ENCODE results near the gene TCEANC2. TPM values are rescaled to one million over a fixed set of nuclear protein-coding genes. Genes with fewer than 3 reads are reported as not detected.
A peak's percentile ranks its signal among the peaks of the same experiment; 100 is the strongest.
"Not testable (repeated sequence)": the region's sequence is repeated elsewhere in the genome, so short reads cannot be mapped to it uniquely, and the experiment has no call there.

TCEANC2 gene
- total RNA-seq = 10 to 100 TPM; 13.0 TPM

GRCh38 chr1:54052934-54053744 lies at the start of gene TCEANC2, which contains the start of gene TMEM59:
Gene TCEANC2, plus strand, starts transcription at chr1:54053608. Its CDS starts 815 bp downstream, at chr1:54054423.
Gene TMEM59, minus strand, starts transcription at chr1:54053204. Its CDS starts 16 bp downstream, at chr1:54053188.
- Mint-ChIP-seq H3K4me3 (no peak within 1 kb of the TSS), H3K4me1 (ENCODE audit: low read depth) (peaks cover 37% of the 10 kb centered on the region), H3K27ac (no peak within 1 kb of the TSS), H3K27me3 (ENCODE audit: low read depth) (no peaks in the 10 kb centered on the region), H3K36me3 (ENCODE audit: low read depth) (peaks cover 18% of the 10 kb centered on the region), H3K9me3 (no peaks in the 10 kb centered on the region)
- peak; percentile 99 for DNase-seq
- intact Hi-C loops (cut with micrococcal nuclease) = loop anchor here (1.0 to 2.0 kb wide), 15 partner anchors 64 to 834 kb away; partner anchors contain the start of genes CYB5RL, DHCR24, LRRC42 and MAGOH
- CTCF ChIA-PET = interaction anchor here (0.6 to 2.0 kb wide), 4 partner anchors 24 to 623 kb away, joined by 3 to 7 read pairs (median 3); no protein-coding TSS in a partner anchor

- H3K27ac Mint-ChIP-seq; intact Hi-C loops (cut with micrococcal nuclease); H3K9me3 Mint-ChIP-seq; H3K4me3 Mint-ChIP-seq; CTCF ChIA-PET; H3K36me3 Mint-ChIP-seq (ENCODE audit: low read depth); H3K27me3 Mint-ChIP-seq (ENCODE audit: low read depth); H3K4me1 Mint-ChIP-seq (ENCODE audit: low read depth); DNase-seq: not testable (repeated sequence)
Measured at GRCh38 chr1:54003750-54004480, 49.5 kb upstream of the TCEANC2 start.

- Mint-ChIP-seq H3K27me3 (ENCODE audit: low read depth) (no peaks in the 10 kb centered on the region), H3K9me3 (no peaks in the 10 kb centered on the region), H3K27ac (no peak overlapping the region), H3K36me3 (ENCODE audit: low read depth) (no peaks in the 10 kb centered on the region), H3K4me1 (ENCODE audit: low read depth) (no peaks in the 10 kb centered on the region), H3K4me3 (no peak overlapping the region)
- CTCF ChIA-PET = no interaction called here
- no peak for DNase-seq
- intact Hi-C loops (cut with micrococcal nuclease) = no loop called here
Measured at GRCh38 chr1:54004481-54005049, 48.8 kb upstream of the TCEANC2 start.

- Mint-ChIP-seq H3K27ac (no peak overlapping the region), H3K36me3 (ENCODE audit: low read depth) (no peaks in the 10 kb centered on the region), H3K9me3 (no peaks in the 10 kb centered on the region), H3K27me3 (ENCODE audit: low read depth) (peaks cover under 1% of the 10 kb centered on the region), H3K4me3 (no peak overlapping the region), H3K4me1 (ENCODE audit: low read depth) (no peaks in the 10 kb centered on the region)
- intact Hi-C loops (cut with micrococcal nuclease) = no loop called here
- CTCF ChIA-PET = interaction anchor here (0.6 kb wide), 1 partner anchor 615 kb away, joined by 3 read pairs; no protein-coding TSS in a partner anchor
- DNase-seq = no peak
Measured at GRCh38 chr1:54006508-54006907, 46.9 kb upstream of the TCEANC2 start.

- H3K9me3 Mint-ChIP-seq = no peaks in the 10 kb centered on the region
- H3K4me1 Mint-ChIP-seq (ENCODE audit: low read depth) = no peaks in the 10 kb centered on the region
- intact Hi-C loops (cut with micrococcal nuclease) = no loop called here
- no peak overlapping the region for H3K4me3 Mint-ChIP-seq
- CTCF ChIA-PET = interaction anchor here (0.9 kb wide), 1 partner anchor 147 kb away, joined by 3 read pairs; no protein-coding TSS in a partner anchor
- H3K36me3 Mint-ChIP-seq (ENCODE audit: low read depth) = no peaks in the 10 kb centered on the region
- H3K27me3 Mint-ChIP-seq (ENCODE audit: low read depth) = peaks cover 4% of the 10 kb centered on the region
- H3K27ac Mint-ChIP-seq = no peak overlapping the region
- DNase-seq = no peak
Measured at GRCh38 chr1:54007613-54008012, 45.8 kb upstream of the TCEANC2 start.

- intact Hi-C loops (cut with micrococcal nuclease) = no loop called here
- no peak overlapping the region for H3K4me3 Mint-ChIP-seq
- H3K36me3 Mint-ChIP-seq (ENCODE audit: low read depth) = no peaks in the 10 kb centered on the region
- CTCF ChIA-PET = no interaction called here
- no peak overlapping the region for H3K27ac Mint-ChIP-seq
- no peak for DNase-seq
- H3K9me3 Mint-ChIP-seq = no peaks in the 10 kb centered on the region
- H3K27me3 Mint-ChIP-seq (ENCODE audit: low read depth) = peaks cover 4% of the 10 kb centered on the region
- H3K4me1 Mint-ChIP-seq (ENCODE audit: low read depth) = no peaks in the 10 kb centered on the region
Measured at GRCh38 chr1:54008876-54009275, 44.5 kb upstream of the TCEANC2 start.

- H3K36me3 Mint-ChIP-seq (ENCODE audit: low read depth) = no peaks in the 10 kb centered on the region
- CTCF ChIA-PET = no interaction called here
- H3K27ac Mint-ChIP-seq = no peak overlapping the region
- H3K4me3 Mint-ChIP-seq = no peak overlapping the region
- H3K27me3 Mint-ChIP-seq (ENCODE audit: low read depth) = peaks cover 4% of the 10 kb centered on the region
- no peaks in the 10 kb centered on the region for H3K4me1 Mint-ChIP-seq (ENCODE audit: low read depth)
- no peak for DNase-seq
- no peaks in the 10 kb centered on the region for H3K9me3 Mint-ChIP-seq
- intact Hi-C loops (cut with micrococcal nuclease) = no loop called here
Measured at GRCh38 chr1:54009406-54009805, 44.0 kb upstream of the TCEANC2 start.

GRCh38 chr1:54010415-54011117 lies 42.8 kb upstream of the TCEANC2 start:
- Mint-ChIP-seq H3K27ac (no peak overlapping the region), H3K4me3 (no peak overlapping the region), H3K9me3 (no peaks in the 10 kb centered on the region), H3K36me3 (ENCODE audit: low read depth) (no peaks in the 10 kb centered on the region), H3K4me1 (ENCODE audit: low read depth) (no peaks in the 10 kb centered on the region), H3K27me3 (ENCODE audit: low read depth) (peaks cover 4% of the 10 kb centered on the region)
- DNase-seq = no peak
- intact Hi-C loops (cut with micrococcal nuclease) = no loop called here
- CTCF ChIA-PET = interaction anchor here (0.6 kb wide), 1 partner anchor 38 kb away, joined by 3 read pairs; no protein-coding TSS in a partner anchor

GRCh38 chr1:54011316-54012007 lies 41.9 kb upstream of the TCEANC2 start:
- H3K27ac Mint-ChIP-seq = peak overlapping the region; percentile 21
- no peak for DNase-seq
- intact Hi-C loops (cut with micrococcal nuclease) = no loop called here
- peaks cover 4% of the 10 kb centered on the region for H3K27me3 Mint-ChIP-seq (ENCODE audit: low read depth)
- CTCF ChIA-PET = no interaction called here
- no peaks in the 10 kb centered on the region for H3K36me3 Mint-ChIP-seq (ENCODE audit: low read depth)
- H3K9me3 Mint-ChIP-seq = no peaks in the 10 kb centered on the region
- H3K4me3 Mint-ChIP-seq = no peak overlapping the region
- no peaks in the 10 kb centered on the region for H3K4me1 Mint-ChIP-seq (ENCODE audit: low read depth)

- Mint-ChIP-seq H3K27me3 (ENCODE audit: low read depth) (peaks cover 4% of the 10 kb centered on the region), H3K4me1 (ENCODE audit: low read depth) (no peaks in the 10 kb centered on the region), H3K36me3 (ENCODE audit: low read depth) (no peaks in the 10 kb centered on the region), H3K9me3 (no peaks in the 10 kb centered on the region), H3K27ac (peak overlapping the region; percentile 21), H3K4me3 (no peak overlapping the region)
- CTCF ChIA-PET = no interaction called here
- intact Hi-C loops (cut with micrococcal nuclease) = no loop called here
- no peak for DNase-seq
Measured at GRCh38 chr1:54012008-54012325, 41.4 kb upstream of the TCEANC2 start.

GRCh38 chr1:54012863-54013262 lies 40.5 kb upstream of the TCEANC2 start:
- no peak overlapping the region for H3K4me3 Mint-ChIP-seq
- H3K27ac Mint-ChIP-seq = no peak overlapping the region
- no peaks in the 10 kb centered on the region for H3K4me1 Mint-ChIP-seq (ENCODE audit: low read depth)
- CTCF ChIA-PET = no interaction called here
- intact Hi-C loops (cut with micrococcal nuclease) = no loop called here
- no peaks in the 10 kb centered on the region for H3K9me3 Mint-ChIP-seq
- DNase-seq = no peak
- peaks cover 4% of the 10 kb centered on the region for H3K27me3 Mint-ChIP-seq (ENCODE audit: low read depth)
- H3K36me3 Mint-ChIP-seq (ENCODE audit: low read depth) = no peaks in the 10 kb centered on the region
